PFSK-1 (cell line): ENCODE measurements around the gene NOVA2.

Experiments
- FOXP2 ChIP-seq: optimal IDR thresholded peaks from 2 replicates; pipeline ENCODE3; 2011; ENCODE audit warnings: borderline replicate concordance, control low read depth, inconsistent platforms; ENCODE audit not compliant: insufficient read depth; ENCODE audit errors: extremely low read length, extremely low read depth
- POLR2AphosphoS5 ChIP-seq: IDR thresholded peaks from 2 replicates; pipeline ENCODE4 v1.6.1; 2012; ENCODE audit warnings: low read depth, mild to moderate bottlenecking, control low read depth, low read length, moderate library complexity
- SIN3A ChIP-seq: IDR thresholded peaks from 2 replicates; pipeline ENCODE4 v1.6.1; 2012; ENCODE audit warnings: mild to moderate bottlenecking, low read length, moderate library complexity, borderline replicate concordance; ENCODE audit not compliant: insufficient read depth
- TAF1 ChIP-seq: IDR thresholded peaks from 2 replicates; pipeline ENCODE4 v1.6.1; 2012; ENCODE audit warnings: low read length, control low read depth, borderline replicate concordance; ENCODE audit not compliant: insufficient read depth
- TF ChIP-seq, protein P1 (sequence below), 2 experiments: IDR thresholded peaks; 2 replicates each; pipeline versions ENCODE4 v1.6.1 to v1.8.0; 2011 to 2012; ENCODE audit warnings: low read depth in 2 of 2, low read length in 2 of 2, control low read depth in 1 of 2, inconsistent platforms in 1 of 2, mild to moderate bottlenecking in 1 of 2, moderate library complexity in 1 of 2; ENCODE audit not compliant: insufficient read depth in 1 of 2

The NOVA2 gene

GRCh38 chr19:45913874-45914830 lies 59.5 kb downstream of the NOVA2 start, which contains the start of gene NANOS2:
Gene NANOS2, minus strand, starts transcription at chr19:45914778. Its CDS starts 85 bp downstream, at chr19:45914693.
- TF ChIP-seq, protein P1, sequence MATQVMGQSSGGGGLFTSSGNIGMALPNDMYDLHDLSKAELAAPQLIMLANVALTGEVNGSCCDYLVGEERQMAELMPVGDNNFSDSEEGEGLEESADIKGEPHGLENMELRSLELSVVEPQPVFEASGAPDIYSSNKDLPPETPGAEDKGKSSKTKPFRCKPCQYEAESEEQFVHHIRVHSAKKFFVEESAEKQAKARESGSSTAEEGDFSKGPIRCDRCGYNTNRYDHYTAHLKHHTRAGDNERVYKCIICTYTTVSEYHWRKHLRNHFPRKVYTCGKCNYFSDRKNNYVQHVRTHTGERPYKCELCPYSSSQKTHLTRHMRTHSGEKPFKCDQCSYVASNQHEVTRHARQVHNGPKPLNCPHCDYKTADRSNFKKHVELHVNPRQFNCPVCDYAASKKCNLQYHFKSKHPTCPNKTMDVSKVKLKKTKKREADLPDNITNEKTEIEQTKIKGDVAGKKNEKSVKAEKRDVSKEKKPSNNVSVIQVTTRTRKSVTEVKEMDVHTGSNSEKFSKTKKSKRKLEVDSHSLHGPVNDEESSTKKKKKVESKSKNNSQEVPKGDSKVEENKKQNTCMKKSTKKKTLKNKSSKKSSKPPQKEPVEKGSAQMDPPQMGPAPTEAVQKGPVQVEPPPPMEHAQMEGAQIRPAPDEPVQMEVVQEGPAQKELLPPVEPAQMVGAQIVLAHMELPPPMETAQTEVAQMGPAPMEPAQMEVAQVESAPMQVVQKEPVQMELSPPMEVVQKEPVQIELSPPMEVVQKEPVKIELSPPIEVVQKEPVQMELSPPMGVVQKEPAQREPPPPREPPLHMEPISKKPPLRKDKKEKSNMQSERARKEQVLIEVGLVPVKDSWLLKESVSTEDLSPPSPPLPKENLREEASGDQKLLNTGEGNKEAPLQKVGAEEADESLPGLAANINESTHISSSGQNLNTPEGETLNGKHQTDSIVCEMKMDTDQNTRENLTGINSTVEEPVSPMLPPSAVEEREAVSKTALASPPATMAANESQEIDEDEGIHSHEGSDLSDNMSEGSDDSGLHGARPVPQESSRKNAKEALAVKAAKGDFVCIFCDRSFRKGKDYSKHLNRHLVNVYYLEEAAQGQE (IDR thresholded peaks at IDR 0.05; ENCODE audit: insufficient read depth in 1 of 2, low read depth in 2 of 2, low read length in 2 of 2), result no peak

DNA sequence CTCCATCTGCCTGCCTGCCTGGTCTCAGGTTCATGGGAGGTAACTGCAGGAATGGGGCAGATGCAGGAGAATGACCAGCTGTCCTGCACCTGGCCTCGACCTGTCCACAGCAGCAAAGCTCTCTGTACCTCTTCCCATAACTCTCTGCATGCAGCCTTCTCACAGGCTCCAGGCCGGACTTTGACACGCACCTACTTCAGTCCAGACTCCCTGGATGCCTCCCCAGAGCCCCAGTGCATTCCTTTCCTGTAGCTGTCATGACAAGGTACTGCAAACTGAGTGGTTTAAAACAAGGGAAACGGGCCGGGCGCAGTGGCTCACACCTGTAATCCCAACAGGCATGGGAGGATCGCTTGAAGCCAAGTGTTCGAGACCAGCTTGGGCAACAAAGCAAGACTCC lies 62.4 kb downstream of the NOVA2 start:
- TF ChIP-seq POLR2AphosphoS5 (no peak), SIN3A (no peak), TAF1 (no peak), FOXP2 (no peak)
- TF ChIP-seq, protein P1 (IDR thresholded peaks at IDR 0.05; ENCODE audit: insufficient read depth in 1 of 2, low read depth in 2 of 2, low read length in 2 of 2), result no peak

- TF ChIP-seq SIN3A, result no peak
- TF ChIP-seq TAF1, result no peak
- no peak for TF ChIP-seq POLR2AphosphoS5
- TF ChIP-seq, protein P1 (IDR thresholded peaks at IDR 0.05; ENCODE audit: insufficient read depth in 1 of 2, low read depth in 2 of 2, low read length in 2 of 2), result no peak
- no peak for TF ChIP-seq FOXP2
Measured at GRCh38 chr19:45908956-45909355, 64.7 kb downstream of the NOVA2 start.

DNA sequence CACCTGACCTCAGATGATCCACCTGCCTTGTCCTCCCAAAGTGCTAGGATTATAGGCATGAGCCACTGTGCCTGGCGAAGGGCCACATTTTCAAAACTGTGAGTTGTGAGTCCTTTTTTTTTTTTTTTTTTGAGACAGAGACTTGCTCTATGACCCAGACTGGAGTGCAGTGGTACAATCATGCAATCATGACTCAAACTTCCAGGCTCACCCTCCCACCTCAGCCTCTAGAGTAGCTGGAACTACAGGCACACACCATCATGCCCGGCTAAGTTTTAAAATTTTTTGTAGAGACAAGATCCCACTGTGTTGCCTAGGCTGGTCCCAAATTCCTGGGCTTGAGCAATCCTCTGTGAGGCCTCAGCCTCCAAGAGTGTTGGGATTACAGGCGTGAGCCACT lies 67.4 kb downstream of the NOVA2 start:
- TF ChIP-seq, protein P1 (IDR thresholded peaks at IDR 0.05; ENCODE audit: insufficient read depth in 1 of 2, low read depth in 2 of 2, low read length in 2 of 2), result no peak
- no peak for TF ChIP-seq POLR2AphosphoS5
- no peak for TF ChIP-seq FOXP2
- TF ChIP-seq SIN3A, result no peak
- TF ChIP-seq TAF1, result no peak

DNA sequence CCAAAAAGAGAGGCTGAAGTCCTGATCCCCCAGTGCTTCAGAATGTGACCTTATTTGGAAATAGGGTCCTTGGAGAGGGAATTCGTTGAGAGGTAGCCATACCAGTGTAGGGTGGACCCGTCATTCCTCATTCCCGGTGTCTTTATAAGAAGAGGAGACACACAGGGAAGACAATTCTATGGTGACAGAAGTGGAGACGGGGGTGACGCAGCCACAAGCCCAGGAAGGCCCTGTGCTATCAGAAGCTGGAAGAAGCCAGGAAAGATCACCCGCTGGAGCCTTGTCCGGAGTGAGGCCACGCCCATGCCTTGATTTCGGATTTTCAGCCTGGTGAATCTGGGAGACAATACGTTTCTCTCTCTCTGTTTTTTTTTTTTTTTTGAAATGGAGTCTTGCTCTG lies 68.7 kb downstream of the NOVA2 start:
- TF ChIP-seq, protein P1 (IDR thresholded peaks at IDR 0.05; ENCODE audit: insufficient read depth in 1 of 2, low read depth in 2 of 2, low read length in 2 of 2), result no peak
- TF ChIP-seq POLR2AphosphoS5 (no peak), SIN3A (no peak), TAF1 (no peak), FOXP2 (no peak)
